ENCODE results near the gene TSPAN5. TPM values are rescaled to one million over a fixed set of nuclear protein-coding genes. Genes with fewer than 3 reads are reported as not detected.

The TSPAN5 gene
- total RNA-seq, 1 donor from 2014 or later: 0.43 TPM

- ATAC-seq (no peak), DNase-seq (ENCODE audit: low spot score) (no peak)
These were observed 136.3 kb downstream of the TSPAN5 start for GRCh38 chr4:98522062-98522461.

- no peak for DNase-seq (ENCODE audit: low spot score)
- ATAC-seq: no peak
These were observed 136.9 kb downstream of the TSPAN5 start for GRCh38 chr4:98521486-98521885.

GRCh38 chr4:98519268-98519977 is 139.0 kb downstream of the TSPAN5 start:
- ATAC-seq: no peak
- no peak for DNase-seq (ENCODE audit: low spot score)

GRCh38 chr4:98518559-98519267 is 139.7 kb downstream of the TSPAN5 start:
- no peak for ATAC-seq
- DNase-seq (ENCODE audit: low spot score): no peak

- DNase-seq (ENCODE audit: low spot score) (no peak), ATAC-seq (no peak)
These were observed 141.0 kb downstream of the TSPAN5 start for GRCh38 chr4:98517218-98518021.

- DNase-seq (ENCODE audit: low spot score): no peak
- no peak for ATAC-seq
These were observed 141.8 kb downstream of the TSPAN5 start for GRCh38 chr4:98516441-98517217.

GRCh38 chr4:98516042-98516440 is 142.4 kb downstream of the TSPAN5 start:
- no peak for ATAC-seq

GRCh38 chr4:98515470-98515809 is 143.0 kb downstream of the TSPAN5 start:
- no peak for ATAC-seq
- no peak for DNase-seq (ENCODE audit: low spot score)

More at GRCh38 chr4:98516042-98516440, 142.4 kb downstream of the TSPAN5 start:
- no peak for DNase-seq (ENCODE audit: low spot score)

GRCh38 chr4:98514741-98515469 is 143.5 kb downstream of the TSPAN5 start:
- DNase-seq (ENCODE audit: low spot score) (no peak), ATAC-seq (no peak)

- ATAC-seq (no peak), DNase-seq (ENCODE audit: low spot score) (no peak)
These were observed 145.5 kb downstream of the TSPAN5 start for GRCh38 chr4:98512918-98513317.

- DNase-seq (ENCODE audit: low spot score): no peak
- no peak for ATAC-seq
These were observed 147.5 kb downstream of the TSPAN5 start for GRCh38 chr4:98510757-98511517.

- no peak for ATAC-seq
- DNase-seq (ENCODE audit: low spot score): no peak
These were observed 148.1 kb downstream of the TSPAN5 start for GRCh38 chr4:98510340-98510739.

GRCh38 chr4:98509721-98510120 is 148.7 kb downstream of the TSPAN5 start:
- ATAC-seq (no peak), DNase-seq (ENCODE audit: low spot score) (no peak)

- DNase-seq (ENCODE audit: low spot score): no peak
These were observed 149.4 kb downstream of the TSPAN5 start for GRCh38 chr4:98508829-98509598.

GRCh38 chr4:98508248-98508647 is 150.2 kb downstream of the TSPAN5 start:
- DNase-seq (ENCODE audit: low spot score) (no peak), ATAC-seq (no peak)

More at GRCh38 chr4:98508829-98509598, 149.4 kb downstream of the TSPAN5 start:
- ATAC-seq: no peak

- ATAC-seq (no peak), DNase-seq (ENCODE audit: low spot score) (no peak)
These were observed 151.1 kb downstream of the TSPAN5 start for GRCh38 chr4:98507299-98507698.

- DNase-seq (ENCODE audit: low spot score): no peak
- ATAC-seq: peak; percentile 46
These were observed 151.8 kb downstream of the TSPAN5 start for GRCh38 chr4:98506462-98507132.

- ATAC-seq: no peak
- DNase-seq (ENCODE audit: low spot score): no peak
These were observed 152.4 kb downstream of the TSPAN5 start for GRCh38 chr4:98505992-98506391.
